Suprapubic skin (tissue), 4 donors: ENCODE results near the gene TTC27.

Experiments used
- EP300 ChIP-seq: sonication (generic); formaldehyde crosslinking; IDR thresholded peaks from one replicate; pipeline ENCODE4 v1.6.1; 2017; ENCODE audit warnings: antibody characterized with exemption
- POLR2A ChIP-seq, 2 donors: fragments of 450-650 bp; IDR thresholded peaks; one replicate each; pipeline ENCODE4 v1.6.1; 2017; ENCODE audit warnings: antibody characterized with exemption in 2 of 2, mild to moderate bottlenecking in 2 of 2, moderate library complexity in 2 of 2
- POLR2AphosphoS5 ChIP-seq, 3 donors: sonication (generic); formaldehyde crosslinking; IDR thresholded peaks; one replicate each; pipeline ENCODE4 v1.6.1; 2017; ENCODE audit warnings: antibody characterized with exemption in 3 of 3
- TF ChIP-seq, protein P1 (sequence below), 2 donors: fragments of 200-600 bp in 1 of 2; fragments of 450-650 bp in 1 of 2; sonication (generic) in 1 of 2; IDR thresholded peaks; one replicate each; pipeline ENCODE4 v1.5.1; 2016 to 2019; ENCODE audit warnings: antibody characterized with exemption in 2 of 2, mild to moderate bottlenecking in 1 of 2, moderate library complexity in 1 of 2

GRCh38 chr2:32858713-32859112 lies 230.9 kb downstream of the TTC27 start:
- TF ChIP-seq, protein P1, sequence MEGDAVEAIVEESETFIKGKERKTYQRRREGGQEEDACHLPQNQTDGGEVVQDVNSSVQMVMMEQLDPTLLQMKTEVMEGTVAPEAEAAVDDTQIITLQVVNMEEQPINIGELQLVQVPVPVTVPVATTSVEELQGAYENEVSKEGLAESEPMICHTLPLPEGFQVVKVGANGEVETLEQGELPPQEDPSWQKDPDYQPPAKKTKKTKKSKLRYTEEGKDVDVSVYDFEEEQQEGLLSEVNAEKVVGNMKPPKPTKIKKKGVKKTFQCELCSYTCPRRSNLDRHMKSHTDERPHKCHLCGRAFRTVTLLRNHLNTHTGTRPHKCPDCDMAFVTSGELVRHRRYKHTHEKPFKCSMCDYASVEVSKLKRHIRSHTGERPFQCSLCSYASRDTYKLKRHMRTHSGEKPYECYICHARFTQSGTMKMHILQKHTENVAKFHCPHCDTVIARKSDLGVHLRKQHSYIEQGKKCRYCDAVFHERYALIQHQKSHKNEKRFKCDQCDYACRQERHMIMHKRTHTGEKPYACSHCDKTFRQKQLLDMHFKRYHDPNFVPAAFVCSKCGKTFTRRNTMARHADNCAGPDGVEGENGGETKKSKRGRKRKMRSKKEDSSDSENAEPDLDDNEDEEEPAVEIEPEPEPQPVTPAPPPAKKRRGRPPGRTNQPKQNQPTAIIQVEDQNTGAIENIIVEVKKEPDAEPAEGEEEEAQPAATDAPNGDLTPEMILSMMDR (IDR thresholded peaks at IDR 0.05) = no peak
- no peak for TF ChIP-seq POLR2A (IDR thresholded peaks at IDR 0.05)
- TF ChIP-seq POLR2AphosphoS5 (IDR thresholded peaks at IDR 0.05) = no peak
- no peak for TF ChIP-seq EP300
